Stimulated activated CD8-positive, alpha-beta memory T cell treated with anti-CD3 and anti-CD28 coated beads, Interleukin-15, amount 100 ng/mL, for 1 hour (primary cell): Measurements from ENCODE around the gene DUSP28.
"Not testable (repeated sequence)": the region's sequence is repeated elsewhere in the genome, so short reads cannot be mapped to it uniquely, and the experiment has no call there.

Experiments used
- DNase-seq: peaks from one replicate; pipeline ENCODE4 v3.0.0-alpha.2; 2020; ENCODE audit warnings: low read depth

DUSP28 gene, protein sequence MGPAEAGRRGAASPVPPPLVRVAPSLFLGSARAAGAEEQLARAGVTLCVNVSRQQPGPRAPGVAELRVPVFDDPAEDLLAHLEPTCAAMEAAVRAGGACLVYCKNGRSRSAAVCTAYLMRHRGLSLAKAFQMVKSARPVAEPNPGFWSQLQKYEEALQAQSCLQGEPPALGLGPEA

DNA sequence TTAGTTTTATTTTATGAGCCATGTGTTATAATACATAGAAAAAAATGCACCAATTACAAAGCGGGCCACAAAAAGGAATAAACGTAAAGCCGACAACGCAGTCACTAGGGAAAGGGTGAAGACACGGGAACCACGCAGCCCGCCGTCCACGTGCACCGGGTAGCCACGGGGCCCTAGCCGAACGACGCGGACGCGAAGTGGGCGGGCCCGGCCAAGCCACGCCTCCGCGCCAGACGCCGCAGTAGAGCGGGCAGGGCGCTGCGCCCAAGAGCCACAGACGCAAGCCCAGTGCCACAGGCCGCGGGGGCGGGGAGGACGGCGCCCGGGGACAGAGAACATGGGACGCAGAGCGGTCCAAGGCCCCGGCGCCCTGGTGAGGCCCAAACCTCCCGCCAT lies at the start of gene DUSP28:
TSS of gene DUSP28 (plus strand) at position 274 of the 396 bp plus-strand sequence. CDS start 328 bp downstream, outside the sequence.
- peak; percentile 75 for DNase-seq

DNA sequence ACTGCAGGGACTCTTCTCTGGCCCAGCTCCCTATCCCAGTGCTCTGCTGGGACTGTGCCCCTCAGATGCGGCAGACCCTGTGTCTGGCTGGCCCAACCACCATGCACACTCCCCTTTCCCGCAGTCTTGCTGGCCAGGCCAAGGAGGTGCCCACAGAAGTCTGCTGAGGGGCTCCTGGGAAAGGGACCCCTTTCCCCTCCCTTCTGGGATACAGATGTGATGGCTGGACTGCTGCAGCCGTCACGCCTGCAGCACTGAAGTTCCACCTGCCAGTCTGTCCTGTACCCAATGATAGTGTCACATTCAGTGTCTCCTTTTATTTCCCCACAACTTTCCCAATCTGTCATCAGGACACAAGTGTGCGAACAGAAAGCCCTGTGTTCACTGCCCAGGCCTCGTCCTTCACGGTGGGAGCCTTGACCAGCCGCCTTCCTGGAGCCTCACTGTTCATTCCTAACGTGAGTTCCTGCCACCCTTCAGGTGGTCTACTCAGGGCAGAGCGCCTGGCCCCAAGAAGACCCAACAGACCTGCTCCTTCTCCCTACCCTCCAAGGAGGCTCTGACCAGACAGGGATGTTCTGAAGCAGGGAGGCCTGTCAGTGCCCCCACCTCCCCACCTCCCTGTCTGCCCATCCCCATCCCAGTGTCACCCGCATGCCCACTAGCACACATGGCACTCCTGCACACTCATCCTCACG lies 49.5 kb upstream of the DUSP28 start:
- no peak for DNase-seq

DNA sequence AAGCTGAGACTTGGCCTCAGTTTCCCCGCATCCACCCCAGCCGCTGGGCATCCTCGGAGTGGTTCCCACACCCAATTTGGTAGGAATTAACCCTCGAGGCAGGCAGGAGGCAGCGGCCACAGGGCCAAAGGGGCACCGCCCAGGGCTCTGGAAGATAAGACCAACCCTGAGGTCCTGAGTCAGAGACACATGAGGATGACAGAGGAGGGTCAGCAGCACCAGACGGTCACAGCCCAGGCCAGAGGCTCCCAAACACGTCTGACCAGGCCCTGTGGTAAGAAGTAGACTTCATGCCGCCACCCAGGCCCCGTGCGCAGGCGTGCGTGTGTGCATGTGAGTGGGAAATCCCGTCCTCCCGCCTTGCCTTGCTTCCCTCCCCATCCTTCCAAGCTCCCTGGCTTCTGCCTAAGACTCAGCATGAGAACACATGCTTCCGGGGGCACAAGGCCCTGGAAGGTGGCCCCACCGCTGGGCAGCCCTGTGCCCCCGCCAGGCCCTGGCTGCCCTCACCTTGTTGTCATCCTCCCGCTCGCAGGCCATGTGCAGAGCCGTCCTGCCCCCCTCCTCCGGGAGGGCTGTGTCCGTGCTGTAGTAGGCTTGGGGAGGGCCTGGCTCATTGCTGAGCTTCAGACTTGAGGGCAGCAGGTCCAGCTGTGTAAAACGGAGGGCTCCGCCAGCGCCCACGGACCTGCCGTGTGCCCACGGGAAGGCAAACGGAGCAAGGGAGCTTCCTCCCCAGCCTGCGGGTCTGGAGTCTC lies 48.6 kb upstream of the DUSP28 start:
- DNase-seq, result no peak

DNA sequence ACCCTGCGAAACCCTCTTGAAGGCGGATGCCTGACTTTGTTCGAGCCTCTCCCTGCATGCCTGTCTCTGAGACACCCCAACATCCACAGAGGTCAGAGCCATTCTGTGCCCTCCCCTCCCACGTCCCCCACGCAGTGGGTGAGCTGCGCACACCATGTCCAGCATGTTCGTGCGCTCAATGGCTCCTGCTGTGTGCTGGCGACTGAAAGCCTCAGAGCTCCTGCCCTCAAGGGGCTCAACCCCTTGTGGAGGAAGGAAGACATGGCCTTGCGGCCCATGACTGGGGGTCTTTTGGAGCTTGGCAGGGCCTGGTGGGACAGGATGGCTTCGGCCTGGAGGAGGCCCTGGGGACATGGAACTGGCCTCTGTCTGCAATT lies 48.1 kb upstream of the DUSP28 start:
- no peak for DNase-seq

DNA sequence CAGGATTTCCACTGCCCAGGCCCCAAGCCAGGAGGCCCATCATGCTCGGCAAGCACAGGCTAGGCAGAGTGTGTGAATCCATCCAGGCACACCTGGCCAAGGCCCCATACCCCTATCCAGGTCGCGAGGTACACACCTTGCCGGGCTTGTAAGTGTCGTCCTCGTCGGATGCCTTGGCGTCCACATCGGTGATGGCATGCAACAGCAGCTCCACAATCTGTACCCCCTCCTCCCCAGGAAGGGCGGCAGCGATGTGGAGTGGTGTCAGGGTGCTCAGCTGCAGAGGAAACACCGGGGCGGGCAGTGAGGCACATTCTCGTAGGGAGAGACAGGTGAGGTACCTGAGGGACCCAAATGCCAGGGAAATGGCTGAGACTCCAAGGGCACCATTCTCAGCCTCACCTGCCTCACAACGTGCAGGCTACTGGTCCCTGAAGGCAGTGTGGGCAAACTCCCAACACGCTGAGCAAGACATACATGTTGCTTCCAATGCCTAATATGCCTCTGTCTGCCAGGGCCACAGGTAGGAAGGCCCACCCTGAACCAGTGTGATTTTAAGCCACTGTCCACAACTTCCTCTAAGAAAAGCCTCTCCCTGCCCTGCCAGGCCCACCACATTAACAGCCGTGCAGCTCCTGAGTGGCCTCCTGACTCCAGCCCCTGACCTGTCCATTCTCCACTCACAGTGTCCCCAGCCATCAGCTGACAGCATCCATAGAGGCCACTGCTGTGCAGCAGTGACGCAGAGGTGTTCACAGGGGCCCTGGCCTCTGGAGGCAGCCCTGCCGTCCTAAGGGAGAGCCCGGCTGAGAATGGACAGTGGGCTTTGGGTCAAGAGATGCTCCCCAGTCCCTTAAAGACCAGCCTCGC lies 47.3 kb upstream of the DUSP28 start:
- DNase-seq, result no peak

DNA sequence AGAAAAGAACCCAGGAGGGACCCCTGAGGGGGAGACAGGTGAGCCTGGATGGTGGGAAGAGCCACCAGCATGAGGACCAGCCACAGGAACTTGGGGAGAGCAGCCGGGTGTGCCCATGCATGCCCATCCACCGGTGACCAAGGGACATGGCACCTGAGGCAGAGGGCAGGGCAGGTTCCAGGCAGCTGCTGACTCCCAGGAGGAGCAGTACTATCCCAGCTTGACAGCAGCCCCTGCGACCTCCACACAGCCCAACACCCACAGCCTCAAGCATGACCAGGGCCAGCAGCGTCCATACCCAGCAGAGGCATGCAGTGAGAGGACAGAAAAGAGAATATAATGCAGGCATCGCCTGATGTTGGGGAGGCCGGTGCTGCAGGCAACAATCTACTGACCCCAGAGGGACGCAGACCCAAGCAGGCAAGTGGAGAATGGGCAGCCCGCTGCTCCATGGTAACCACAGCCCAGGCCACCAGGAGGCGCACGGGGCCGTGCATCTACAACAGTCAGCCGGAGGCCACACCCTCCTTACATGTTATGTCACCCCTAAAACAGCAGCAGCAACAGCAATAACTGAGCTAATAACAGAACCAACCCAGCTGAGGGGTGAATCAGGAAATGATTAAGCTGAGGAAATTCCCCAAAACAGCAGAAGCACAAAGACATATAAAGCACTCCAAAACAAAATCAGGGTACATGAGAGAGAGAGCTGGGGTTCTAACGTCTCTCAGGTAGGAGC lies 46.4 kb upstream of the DUSP28 start:
- DNase-seq, result peak; percentile 69

DNA sequence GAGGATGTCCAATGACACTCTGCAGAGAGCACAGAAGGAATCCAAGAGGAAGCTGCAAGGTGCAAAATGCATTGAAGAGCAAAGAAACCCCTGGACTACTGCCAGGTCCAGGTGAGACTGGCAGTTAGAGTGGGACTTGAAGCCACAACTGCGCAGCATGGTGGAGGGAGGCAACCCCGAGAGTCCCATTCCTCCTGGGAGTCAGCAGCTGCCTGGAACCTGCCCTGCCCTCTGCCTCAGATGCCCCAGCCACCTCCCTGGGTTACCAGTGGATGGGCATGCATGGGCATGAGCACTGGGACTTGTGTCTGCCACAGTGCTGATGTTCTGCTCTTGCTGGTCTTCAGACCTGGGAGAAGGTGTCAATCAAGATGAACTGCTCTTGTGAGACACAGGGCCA lies 45.5 kb upstream of the DUSP28 start:
- no peak for DNase-seq

DNA sequence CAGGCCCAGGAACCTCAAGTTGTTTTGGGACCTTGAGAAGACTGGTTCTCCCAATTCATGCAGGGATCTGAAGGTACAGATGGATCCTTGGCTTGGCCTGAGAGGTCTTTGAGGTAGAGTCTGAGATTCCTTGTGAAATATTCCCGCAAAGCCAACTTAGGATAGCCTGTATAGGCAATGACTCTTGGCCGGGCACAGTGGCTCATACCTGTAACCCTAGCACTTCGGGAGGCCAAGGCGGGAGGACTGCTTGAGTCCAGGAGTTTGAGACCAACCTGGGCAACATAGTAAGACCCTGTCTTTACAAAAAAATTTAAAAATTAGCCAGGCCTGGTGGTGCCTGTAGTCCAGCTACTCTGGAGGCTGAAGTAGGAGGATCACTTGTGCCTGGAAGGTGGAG lies 42.8 kb upstream of the DUSP28 start:
- no peak for DNase-seq

DNA sequence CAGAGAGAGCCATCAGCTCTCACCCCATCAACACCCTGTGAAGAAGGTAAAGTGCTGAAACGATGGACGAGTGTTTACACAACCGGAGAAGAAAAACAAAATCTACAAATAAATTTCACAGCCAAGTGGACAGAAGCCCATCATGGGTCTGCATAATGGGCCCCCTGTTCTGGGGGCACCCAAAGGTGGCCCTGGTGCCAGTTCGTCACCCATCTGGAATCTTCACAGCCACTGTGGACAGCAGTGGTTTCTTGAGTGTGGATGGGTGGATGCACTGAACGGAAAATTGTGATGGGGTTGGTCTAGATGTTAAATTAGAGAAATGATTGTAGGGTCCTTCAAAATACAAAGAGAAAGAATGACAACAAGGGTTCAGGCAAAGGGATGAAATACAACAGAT lies 41.2 kb upstream of the DUSP28 start:
- DNase-seq, result no peak

DNA sequence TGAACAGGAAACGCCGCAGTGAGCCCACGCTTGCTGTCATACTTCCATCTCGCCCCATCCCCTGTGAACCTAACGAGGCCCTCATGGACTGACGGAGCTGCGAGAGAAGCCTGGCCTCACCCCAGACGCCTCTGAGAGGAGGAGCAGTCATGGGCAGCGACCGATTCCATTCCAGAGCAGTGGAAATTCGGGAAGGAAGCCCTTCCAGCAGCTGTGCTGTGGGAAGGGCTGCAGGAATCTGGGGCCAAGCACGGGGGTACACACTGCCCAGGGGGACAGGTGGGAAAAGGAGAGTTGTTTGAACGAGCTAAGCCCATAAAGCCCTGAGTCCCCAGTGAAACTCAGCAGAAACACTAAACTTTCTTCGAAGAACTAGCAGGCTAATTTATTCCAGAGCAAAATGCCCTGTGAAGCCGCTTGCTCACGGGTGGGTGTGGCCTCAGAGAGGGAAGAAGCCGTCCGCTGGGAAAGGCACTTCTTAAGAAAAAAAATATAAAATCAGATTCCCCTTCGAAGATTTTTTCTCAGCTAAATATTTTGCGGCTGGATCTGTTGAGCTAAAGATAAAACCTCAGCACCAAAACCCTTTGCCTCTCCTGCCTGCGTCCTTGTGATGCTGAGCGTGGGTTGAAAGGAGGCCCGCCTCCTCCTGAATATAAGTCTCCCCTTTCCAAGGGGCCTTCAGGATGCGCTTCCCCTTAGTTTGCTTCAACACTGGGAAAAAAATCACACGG lies 40.6 kb upstream of the DUSP28 start:
- no peak for DNase-seq

DNA sequence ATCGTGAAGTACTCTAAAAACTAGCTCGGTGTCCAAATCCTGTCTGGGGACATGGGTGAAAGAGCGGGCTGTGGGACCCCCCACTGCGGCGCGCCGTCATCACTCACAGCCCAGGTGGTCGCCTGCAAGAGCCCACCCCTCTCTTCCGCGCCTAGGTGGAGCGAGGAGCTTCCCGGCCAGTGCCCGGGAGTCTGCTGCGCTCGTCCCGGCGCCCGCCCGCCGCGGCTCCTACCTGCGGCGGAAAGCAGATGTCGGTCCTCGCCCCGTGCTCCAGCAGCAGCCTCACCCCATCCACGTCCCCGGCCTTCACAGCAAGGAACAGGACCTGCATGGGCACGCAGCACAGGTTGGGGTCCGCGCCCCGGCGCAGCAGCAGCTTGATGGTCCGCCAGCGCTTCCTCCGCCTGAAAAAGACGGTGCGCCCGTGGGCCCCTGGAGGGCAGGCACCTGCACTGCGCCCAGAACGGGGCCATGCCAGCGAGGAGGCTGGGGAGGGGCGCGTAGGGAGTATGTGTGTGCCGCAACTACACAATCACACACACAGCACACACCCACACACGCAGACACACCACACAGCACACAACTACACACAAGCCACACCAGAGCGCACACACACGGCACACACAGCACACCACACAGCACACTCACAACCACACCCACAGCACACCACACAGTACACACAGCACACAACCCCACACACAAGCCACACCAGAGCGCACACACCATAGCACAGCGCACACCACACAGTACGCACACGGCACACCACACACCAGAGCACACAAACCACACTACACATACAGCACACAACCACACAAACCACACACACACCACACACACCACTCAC lies 39.8 kb upstream of the DUSP28 start:
- no peak for DNase-seq

DNA sequence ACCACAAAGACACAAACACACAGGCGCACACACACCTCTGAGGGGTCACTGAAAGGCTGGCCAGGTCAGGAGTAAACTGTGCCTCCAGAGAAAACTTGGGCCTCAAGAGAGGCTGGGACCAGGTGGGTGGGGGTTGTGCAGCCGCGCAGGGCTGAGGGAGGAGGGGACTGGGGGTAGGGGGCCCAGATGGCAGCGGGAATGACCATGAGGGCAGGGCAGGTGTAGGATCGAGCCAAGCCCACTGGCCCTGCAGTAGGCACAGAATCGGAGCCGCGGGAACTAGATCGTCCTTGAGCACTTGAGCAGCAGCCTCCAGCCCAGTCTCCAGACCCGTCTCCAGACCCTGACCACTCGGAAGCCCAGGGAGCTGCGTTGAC lies 39.2 kb upstream of the DUSP28 start:
- DNase-seq, result no peak

DNA sequence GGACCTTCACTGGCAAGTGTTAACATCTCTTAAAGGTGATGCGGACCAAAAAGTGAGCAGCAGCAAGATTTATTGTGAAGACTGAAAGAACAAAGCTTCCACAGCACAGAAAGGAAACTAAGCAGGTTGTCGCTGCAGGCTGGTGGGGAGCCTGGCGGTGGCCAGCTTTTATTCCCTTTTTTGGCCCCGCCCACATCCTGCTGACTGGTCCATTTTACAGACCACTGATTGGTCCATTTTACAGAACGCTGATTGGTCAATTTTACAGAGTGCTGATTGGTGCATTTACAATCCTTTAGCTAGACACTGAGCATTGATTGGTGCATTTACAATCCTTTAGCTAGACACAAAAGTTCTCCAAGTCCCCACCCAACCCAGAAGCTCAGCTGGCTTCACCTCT lies 38.3 kb upstream of the DUSP28 start:
- DNase-seq, result not testable (repeated sequence)

DNA sequence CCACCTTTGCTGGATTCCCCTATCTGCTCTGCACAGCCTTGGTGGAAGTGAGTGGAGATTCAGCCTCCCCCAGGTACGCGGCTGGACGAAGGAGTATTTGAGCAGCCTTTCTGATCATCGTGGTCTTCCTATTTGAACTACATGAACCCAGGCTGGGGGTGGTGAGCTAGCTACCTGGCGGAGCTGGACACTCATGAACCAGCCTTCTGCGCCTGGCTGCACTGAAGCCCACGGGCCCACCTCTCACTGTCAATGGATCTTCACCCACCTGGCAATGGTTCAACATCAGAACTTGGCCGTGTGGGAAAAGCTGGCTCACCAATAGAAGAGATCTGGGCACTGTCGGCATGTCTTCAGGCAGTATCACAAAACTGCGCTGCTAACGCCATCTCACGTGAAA lies 37.8 kb upstream of the DUSP28 start:
- DNase-seq, result no peak

DNA sequence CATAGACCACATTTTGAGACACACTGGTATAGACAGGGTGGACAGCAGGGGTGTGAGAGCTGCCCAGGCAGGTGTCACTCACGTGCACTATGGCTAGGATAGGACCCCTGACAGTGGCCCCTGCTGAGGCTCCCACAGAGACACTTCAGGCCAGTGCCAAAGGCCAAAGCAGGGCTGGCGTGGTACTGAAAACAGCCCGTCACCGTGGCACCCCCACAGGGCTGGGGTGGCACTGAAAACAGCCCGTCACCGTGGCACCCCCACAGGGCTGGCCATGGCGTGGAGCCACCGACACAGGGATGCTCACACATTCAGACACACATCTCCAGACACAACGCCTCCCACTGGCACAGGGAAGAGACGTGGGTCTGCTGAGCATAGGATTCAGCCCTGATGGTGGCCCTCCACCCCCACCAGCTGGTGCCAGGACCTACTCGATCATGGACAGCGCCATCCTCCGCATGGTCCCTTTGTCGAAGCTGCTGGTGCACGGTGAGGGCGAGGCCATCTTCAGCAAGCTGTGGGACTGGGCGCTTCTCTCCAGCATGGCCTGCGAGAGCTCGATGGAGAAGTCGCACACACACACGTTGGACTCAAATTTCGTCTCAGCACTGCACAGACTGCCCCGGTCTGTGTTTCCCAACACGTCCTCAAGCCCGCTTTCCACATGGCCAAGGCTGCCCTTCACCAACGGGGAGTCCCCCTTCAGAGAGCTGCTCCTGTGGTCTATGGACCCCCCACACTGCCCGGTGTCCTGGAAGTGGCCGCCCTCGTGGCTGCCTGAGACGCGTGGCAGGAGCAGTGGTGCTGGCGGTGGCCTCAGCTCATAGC lies 36.5 kb upstream of the DUSP28 start:
- no peak for DNase-seq

DNA sequence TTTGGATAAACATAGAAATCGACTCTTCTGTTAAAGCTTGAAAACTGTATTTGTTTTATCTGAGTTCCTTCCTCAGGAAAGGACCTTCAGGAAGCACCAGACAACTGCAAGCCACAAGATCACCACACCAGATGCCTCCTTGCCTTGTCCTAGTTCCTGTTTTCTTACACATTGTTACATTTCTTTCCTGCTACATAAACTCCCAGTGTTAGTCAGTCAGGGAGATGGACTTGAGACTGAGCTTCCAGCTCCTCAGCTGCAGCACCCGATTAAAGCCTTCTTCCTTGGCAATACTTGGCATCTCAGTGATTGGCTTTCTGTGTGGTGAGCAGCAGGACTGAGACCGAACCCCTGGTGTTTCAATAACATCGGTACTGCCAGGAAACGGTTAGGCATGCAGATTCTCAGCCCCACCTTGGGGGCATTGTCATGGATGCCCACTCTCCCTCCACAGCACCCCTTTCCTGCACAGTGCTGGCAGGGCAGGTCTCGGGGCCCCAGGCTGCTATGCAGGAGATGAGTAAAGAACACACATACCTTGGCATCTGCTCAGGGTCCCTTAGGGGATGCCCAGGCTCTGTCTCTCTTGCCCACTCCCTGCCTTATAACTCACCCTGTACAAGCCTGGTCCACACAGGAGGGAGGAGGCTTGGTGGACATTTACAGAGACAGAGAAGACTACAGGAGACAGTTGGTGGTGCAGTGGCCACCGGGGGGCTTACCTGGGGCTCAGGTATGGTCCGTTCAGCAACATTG lies 35.0 kb upstream of the DUSP28 start:
- no peak for DNase-seq

DNA sequence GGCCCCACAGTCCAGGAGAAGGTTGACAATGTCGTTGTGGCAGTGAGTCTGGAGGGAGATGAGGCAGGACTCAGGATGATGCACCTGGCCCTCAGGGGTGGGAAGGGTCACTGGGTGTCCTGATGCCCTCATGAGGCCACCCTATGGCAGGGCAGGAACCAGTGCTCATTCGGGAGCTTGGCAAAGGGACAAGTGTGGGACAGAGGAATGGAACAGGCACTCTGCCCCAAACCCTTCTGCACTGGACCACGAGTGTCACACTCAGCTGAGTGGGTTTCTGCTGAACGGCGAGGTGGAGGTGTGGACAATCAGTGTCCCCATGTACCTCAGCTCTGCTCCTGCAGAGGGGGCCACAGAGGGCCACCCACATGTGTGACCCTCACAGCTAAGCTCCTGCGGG lies 34.4 kb upstream of the DUSP28 start:
- no peak for DNase-seq

DNA sequence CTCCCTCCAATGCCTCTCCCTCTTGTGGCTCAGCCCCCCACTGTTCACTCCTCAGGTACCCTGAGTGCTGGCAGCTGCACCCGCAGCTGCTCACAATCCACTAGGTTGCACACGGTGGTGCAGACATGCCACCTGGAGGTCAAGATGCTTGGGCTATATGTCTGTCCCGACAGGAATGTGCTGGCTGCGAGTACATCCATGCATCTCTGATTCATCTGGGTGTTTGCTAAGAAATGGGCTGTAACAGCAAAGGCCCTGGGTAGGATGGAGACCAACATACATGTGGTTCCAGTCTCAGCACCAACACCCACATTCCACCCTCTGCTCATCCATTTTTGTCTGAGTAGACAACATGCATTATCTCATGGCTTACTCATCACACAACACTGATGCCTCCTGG lies 33.6 kb upstream of the DUSP28 start:
- no peak for DNase-seq
